Fibroblast of peridontal ligament (primary cell): ENCODE data around the gene C12orf43.

ENCODE experiments used
- DNase-seq: peaks from one replicate; pipeline ENCODE4 v3.0.0-alpha.2; 2010; ENCODE audit errors: extremely low read depth

The C12orf43 gene

DNA sequence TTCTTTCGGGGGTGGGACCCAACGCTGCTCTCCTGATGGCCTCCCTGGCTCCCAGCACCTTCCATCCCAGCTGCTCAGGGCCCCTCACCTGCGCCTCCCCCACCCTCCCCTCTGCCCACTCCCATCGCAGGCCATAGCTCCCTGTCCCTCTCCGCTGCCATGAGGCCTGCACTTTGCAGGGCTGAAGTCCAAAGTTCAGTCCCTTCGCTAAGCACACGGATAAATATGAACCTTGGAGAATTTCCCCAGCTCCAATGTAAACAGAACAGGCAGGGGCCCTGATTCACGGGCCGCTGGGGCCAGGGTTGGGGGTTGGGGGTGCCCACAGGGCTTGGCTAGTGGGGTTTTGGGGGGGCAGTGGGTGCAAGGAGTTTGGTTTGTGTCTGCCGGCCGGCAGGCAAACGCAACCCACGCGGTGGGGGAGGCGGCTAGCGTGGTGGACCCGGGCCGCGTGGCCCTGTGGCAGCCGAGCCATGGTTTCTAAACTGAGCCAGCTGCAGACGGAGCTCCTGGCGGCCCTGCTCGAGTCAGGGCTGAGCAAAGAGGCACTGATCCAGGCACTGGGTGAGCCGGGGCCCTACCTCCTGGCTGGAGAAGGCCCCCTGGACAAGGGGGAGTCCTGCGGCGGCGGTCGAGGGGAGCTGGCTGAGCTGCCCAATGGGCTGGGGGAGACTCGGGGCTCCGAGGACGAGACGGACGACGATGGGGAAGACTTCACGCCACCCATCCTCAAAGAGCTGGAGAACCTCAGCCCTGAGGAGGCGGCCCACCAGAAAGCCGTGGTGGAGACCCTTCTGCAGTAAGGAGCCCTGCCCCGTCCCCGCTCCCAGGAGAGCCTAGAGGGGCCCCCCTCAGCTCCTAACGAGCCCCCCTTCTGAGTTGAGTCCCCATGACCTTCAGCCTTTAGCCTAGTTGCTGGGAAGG, 37.7 kb downstream of the C12orf43 start, which contains the start of gene HNF1A:
TSS of gene HNF1A (plus strand) at position 248 of the 924 bp plus-strand sequence. CDS start at position 474, 226 bp downstream.
- no peak for DNase-seq

DNA sequence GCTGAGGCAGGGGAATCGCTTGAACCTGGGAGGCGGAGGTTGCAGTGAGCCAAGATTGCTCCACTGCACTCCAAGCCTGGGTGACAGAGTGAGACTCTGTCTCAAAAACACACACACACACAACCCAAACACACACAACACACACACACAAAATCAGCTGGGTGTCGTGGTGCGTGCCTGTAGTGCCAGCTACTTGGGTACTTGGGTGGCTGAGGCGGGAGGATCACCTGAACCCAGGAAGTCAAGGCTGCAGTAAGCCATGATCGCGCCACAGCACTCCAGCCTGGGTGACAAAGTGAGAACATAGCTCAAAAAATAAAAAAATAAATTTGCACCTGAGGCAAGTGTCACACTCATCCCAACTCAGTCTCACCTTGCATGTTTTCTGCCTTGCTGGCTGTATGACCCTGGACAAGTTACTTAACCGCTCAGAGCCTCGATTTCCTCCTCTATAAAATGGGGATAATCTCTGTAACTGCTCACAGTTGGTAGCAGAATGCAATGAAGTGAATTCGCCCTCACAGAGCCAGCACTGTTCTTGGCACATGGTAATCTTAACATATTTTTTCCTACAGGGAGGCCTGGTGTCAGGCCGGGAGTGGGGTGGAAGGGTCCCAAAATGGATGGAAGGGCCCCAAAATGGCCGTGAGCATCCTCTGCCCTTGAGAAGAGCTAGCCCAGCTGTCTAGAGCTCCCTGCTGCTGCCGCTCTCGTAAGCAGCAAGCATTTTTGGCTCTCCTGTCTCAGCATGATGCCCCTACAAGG, 38.6 kb downstream of the C12orf43 start:
- no peak for DNase-seq

DNA sequence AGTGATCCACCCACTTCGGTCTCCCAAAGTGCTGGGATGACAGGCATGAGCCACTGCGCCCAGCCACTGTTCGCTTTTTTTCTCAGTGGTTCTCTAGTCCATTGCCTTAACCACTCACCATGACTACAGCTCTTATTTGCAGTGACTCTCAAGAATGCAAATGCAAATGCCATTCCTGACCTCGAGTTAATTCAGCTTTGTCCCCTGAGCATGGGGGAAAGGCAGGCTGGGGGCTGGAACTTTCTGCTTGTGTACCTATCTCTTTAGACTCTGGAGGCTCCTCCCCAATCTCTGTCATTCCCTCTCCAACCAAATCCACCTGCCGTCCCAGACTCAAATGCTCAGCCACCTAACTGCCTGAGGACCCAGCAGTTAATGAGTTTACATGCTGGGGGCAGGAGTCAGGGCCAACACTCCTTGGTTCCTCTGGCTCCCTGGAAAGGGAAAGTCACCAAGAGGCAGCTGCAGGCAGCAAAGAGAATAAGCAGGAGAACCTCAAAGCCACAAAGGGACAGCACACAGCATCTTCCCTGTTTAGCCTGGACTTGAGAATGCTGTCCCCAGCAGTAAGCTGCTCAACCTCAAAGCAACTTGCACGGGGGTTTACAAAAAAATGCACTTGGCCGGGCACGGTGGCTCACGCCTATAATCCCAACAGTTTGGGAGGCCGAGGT, 43.3 kb downstream of the C12orf43 start:
- DNase-seq, result no peak

DNA sequence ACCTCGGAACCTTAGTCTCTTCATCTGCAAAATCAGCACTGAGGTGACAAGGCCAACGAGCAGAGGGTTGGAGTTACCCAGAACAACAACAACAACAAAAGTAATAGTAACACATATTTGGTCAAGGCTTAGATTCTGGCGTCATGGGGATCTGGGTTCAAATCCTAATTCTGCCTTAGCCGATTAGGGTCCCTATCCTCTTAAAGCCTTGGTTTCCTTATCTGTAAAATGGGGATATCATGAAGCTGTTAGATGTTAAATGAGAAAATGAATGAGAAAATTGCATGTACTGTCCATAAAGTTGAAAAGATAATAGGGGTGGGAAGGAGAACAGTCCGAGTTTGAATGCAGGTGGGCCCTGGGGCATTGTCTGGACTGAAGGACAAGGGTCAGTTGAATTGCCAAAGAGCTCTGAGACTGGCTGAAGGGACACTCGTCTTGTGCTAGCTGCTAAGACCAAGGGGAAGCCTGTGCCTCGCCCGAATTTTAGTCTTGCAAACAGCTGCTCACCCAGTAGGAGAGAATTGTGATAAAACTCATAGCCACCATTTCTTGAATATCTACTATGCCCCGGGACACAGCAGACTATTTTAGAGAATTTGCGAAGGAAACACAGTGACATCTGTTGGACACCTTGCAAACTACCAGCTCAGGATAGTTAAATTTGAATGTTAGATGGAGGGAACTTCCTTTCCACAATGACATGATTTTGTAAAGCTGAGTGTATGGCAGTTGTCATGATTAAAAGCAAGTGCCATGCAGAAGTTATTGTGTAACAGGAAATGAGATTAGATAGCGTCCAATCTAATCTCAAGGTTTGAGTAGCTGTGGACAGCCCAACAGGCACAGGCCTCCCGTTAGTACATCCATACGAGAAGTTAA, 44.7 kb downstream of the C12orf43 start:
- DNase-seq, result peak; percentile 80

DNA sequence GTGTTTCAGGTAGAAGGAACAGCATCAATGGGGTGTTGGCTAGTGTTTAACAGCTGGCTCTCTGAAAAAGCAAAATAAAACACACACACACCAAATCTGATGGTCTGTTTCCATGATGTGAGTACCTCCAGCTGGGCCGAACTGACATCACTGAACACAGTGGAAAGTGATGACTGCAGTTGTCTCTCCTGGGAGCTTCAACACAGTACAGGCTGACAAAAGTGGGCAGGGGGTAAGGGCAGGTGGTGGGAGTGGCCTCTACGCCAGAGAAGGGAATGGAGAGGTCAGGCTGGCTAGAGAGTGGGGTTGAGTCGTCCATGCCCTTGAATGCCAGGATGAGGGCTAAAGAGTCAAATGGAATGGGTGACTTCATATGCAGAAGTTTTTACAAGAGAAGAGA, 46.0 kb downstream of the C12orf43 start:
- DNase-seq, result no peak

DNA sequence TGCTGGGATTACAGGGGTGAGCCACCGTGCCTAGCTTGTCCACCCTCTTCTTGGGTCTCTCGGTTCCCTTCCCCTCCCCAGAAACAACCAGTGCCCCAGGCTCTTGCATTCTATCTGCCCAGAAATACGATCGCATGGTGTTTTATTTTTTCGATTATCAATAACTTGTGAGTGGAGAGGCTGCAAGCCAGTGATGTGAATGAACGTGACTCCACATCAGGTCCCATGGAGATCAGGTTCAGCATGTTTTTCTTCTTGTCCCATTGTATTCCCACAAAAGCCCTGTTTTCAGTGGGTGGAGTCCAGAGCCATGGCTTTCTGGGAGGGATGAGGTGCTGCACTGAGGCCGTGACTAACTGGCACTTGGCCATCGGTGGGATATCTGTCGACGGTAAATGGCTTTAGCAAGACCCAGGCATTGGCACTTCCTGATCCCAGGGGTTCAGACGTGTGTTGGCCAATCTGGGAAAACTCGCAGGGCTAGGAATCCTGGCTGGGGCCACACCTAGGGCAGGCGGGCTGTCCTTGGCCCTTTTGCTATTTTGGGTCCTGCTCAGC, 50.7 kb downstream of the C12orf43 start:
- no peak for DNase-seq

DNA sequence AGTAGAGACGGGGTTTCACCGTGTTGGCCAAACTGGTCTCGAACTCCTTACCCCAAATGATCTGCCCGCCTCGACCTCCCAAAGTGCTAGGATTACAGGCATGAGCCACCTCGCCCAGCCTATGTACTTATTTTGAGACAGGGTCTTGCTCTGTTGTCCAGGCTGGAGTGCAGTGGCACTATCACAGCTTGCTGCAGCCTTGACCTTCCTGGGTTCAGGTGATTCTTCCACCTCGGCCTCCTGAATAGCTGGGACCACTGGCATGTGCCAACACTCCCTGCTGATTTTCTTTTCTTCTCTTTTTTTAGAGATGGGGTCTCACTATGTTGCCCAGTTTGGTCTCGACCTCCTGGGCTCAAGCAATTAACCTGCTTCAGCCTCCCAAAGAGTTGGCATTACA, 52.0 kb downstream of the C12orf43 start:
- no peak for DNase-seq

DNA sequence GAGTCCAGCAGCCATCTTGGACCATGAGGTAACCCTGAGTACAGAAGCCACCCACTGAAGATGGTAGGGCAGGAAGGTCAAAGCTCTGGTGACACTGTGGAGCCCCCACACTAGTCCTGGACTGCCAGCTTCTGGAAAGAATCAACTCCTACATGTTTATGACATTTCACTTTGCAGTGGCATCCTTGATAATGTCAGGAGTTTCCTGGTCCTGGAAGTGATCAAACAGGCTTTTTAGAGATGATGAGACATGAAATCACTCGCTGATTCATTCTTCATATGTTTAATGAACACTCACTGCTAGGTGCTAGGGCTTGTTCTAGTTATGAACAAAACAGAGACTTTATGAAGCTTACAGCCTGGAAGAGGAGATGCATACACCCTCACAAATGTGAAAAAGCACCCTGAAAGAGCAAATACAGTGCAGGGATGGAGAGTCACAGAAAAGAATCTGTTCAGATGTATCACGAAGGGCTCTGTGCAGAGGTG, 53.7 kb downstream of the C12orf43 start:
- no peak for DNase-seq

DNA sequence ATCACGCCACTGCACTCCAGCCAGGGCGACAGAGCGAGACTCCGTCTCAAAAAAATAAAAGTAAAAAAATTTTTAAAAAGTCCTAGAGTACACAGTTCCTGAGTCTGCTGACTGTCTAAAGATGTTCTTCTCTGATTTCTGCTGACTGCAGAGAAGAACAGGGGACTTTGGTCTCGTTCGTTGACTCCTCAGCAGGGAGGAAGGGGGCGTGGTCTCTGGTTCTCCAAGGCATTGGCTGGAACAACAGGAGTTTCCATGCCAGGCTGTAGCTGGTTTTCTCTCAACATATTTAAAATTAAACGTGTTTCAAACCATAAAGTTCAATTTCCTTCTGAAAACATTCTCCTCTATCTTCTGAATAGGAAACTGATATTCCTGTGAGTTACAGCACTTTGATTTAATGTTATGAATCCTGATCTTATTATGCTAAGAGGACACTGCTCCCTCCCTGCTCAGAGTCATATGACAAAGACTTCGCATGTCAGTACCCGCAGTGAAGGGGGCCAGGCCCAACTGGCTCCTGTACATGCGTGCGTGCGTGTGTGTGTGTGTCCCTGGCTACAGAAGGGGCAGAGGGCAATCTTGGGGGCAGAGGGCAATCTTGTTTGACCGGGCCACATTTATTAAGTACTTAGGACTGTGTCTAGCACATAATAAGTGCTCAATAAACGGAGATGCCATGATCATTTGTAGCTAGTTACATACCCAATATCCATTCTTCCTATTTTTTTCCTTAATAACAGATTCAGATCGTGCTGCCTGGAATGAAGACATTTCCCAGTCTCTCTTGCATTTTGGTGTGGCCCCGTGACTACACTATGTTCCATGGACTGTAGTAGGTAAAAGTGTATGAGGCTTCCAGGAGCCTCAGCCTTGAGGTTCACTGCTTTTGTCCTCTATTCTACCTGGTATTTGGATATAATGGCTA, 54.4 kb downstream of the C12orf43 start:
- no peak for DNase-seq

DNA sequence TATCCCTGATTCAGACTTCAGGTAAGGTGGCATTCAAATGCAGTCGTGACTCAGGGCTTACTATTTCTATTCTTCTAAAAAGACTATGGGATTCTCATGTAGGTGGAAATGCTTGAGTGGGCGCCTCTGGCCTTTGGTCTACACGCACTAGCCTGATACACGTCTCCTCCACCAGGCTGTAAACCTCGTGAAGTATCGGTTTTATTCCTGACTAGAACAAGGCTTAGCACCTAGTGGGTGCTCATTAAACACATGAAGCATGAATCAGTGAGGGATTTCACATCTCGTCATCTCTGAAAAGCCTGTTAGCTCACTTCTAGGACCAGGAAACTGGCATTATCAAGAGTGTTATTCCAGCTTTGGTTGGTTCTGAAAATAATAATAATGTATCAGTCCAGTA, 55.6 kb downstream of the C12orf43 start:
- no peak for DNase-seq

DNA sequence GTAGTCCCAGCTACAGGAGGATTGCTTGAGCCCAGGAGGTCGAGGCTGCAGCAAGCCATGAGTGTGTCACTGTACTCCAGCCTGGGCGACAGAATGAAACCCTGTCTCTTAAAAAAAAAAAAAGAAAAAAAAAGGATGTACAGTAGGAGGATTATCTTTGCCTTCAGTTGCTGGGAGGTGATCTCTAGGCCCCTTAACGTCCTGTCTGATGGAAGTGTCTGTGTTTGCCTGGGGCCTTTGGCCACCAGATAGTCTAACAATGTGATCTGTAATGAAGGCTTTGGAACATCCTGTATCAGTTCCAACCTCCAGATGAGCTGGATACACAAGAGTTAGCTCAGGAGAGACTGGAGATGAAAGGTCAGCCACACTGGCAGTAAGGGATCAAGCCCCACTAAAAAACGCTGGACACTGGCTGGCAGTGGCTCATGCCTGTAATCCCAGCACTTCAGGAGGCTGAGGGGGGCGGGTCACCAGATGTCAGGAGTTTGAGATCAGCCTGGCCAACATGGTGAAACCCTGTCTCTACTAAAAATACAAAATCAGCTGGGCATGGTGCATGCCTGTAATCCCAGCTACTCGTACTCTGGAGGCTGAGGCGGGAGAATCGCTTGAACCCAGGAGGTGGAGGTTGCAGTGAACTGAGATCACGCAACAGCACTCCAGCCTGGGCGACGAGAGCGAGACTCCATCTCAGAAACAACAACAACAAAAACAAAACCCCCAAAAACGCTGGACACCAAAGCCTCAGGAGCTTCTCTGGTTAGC, 57.0 kb downstream of the C12orf43 start:
- no peak for DNase-seq

DNA sequence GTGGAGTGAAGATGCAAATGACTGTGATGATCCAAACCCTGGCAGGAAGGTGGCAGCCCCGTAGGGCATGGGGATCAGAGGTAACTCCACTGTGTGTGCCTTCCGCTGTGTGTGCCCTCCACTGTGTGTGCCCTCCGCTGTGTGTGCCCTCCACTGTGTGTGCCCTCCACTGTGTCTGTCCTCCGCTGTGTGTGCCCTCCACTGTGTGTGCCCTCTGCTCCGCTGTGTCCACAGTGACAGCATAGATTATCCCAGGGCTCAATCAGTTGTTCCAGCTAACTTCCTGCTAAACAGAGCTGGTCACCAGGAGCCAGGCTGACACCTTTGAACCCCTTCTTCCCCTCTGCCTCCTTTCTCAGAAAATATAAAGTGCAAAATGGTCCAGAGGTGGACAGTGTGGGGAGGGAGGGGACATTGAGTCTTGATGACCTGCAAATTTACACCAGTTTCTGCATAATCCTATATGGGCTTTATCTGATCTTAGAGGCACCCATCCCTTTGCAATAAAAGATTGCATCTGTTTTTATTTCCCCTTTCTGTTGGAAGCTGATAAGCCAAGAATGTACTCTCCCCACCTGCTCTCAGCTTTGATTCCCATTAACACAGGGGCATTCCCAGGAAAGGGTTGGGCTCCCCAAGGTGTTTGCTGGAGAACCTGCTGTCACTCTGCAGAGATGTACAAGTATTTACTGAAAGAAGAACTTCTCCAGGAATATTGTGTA, 59.5 kb downstream of the C12orf43 start:
- no peak for DNase-seq

DNA sequence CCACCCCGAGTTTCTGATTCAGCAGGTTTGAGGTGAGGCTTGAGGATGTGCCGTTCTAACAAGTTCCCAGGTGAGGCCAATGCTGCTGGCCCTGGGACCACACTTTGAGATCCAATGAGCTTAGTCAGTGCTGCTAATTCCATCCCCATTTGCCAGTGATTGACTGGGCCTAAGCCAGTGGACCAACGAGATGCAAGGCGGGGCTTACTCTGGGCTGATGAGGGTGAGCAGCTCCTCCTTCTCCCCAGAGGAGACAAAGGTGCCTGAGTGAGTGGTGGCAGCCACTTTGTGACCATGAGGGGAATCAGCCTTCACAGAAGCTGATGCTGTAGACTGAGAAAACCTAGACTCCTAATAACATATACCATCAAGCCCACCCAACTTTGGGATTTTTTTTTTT, 61.1 kb downstream of the C12orf43 start:
- DNase-seq, result no peak

DNA sequence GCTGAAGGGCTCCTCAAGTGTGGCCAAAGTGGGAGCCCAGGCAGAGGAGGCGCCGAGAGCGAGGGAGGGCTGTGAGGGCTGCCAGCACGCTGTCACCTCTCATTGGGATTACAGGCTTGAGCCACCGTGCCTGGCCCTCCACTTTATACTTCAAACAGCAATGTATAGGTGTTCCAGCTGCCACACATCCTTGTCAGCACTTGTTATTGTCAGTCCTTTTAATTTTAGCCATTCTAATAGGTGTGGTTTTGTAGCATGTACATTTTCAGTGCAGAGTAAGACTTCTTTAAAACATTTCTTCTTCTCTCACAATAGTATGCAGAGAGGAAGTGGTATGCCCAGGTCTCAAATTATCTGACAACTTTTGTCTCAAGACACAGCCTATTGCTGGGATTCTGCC, 65.5 kb downstream of the C12orf43 start:
- DNase-seq, result no peak
